Measurements from ENCODE around the gene KDM4C. TPM values are rescaled to one million over a fixed set of nuclear protein-coding genes. Genes with fewer than 3 reads are reported as not detected.

The KDM4C gene
- 28.9 and 34.4 TPM in 2 replicates for total RNA-seq

DNA sequence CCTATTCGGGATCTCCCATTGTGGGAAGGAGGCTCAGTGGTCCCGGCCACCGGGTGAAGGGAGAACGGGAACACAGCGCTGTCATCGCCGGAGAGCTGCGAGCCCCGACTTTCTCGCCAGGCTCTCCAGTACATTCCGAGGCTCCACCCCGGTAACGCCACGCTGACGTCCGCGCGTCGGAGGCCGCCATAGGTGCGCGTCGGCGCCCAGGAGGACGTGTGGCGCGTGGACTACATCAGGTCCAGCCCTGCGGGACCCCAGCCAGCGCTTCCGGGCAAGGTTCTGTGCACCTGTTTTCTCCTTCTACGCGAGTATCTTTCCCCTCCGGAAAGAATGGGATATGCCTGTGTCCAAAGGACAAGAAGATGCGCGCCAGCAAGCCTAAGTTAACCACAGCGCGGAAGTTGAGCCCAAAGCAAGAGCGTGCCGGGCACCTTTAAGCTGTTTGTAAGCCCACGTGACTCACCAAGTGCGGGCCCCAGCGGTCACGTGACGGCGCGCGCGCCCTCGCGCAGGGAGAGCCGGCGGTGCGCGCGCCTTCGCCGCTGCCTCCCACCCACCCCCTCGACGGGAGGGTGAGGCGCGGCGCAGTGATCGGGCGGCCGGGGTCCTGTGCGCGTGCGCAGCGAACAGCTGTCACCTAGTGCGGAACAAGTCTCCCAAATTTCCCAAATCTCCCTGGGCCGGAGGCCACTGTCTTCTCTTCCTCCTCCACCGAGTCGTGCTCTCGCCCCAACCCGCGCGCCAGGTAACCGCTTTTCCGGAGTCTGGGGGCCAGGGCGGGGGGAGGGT lies at the start of gene KDM4C:
Gene KDM4C, plus strand, starts transcription at position 518 of the 792 bp plus-strand sequence. CDS start 35,016 bp downstream, outside the sequence.

Small RNA genes lying within 50 kb of the gene (small RNA-seq; reads per million reads assigned to genes)
- gene SNRPEP2 (ENCODE audit: low replicate concordance): not detected

Other genes with a start within 250 kb of the KDM4C start
- 0.22 and 1.6 TPM in 2 replicates for gene GLDC, start 112.2 kb upstream of the KDM4C start, total RNA-seq